ENCODE data around the gene HSP90AA1. TPM values are rescaled to one million over a fixed set of nuclear protein-coding genes. Genes with fewer than 3 reads are reported as not detected.

The HSP90AA1 gene
- total RNA-seq, 1 donor from 2014 or later: 120 TPM

- no peak for DNase-seq (ENCODE audit: low spot score in 2 of 2)
- TF ChIP-seq, protein P1, sequence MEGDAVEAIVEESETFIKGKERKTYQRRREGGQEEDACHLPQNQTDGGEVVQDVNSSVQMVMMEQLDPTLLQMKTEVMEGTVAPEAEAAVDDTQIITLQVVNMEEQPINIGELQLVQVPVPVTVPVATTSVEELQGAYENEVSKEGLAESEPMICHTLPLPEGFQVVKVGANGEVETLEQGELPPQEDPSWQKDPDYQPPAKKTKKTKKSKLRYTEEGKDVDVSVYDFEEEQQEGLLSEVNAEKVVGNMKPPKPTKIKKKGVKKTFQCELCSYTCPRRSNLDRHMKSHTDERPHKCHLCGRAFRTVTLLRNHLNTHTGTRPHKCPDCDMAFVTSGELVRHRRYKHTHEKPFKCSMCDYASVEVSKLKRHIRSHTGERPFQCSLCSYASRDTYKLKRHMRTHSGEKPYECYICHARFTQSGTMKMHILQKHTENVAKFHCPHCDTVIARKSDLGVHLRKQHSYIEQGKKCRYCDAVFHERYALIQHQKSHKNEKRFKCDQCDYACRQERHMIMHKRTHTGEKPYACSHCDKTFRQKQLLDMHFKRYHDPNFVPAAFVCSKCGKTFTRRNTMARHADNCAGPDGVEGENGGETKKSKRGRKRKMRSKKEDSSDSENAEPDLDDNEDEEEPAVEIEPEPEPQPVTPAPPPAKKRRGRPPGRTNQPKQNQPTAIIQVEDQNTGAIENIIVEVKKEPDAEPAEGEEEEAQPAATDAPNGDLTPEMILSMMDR (IDR thresholded peaks at IDR 0.05): no peak
- Histone ChIP-seq H3K36me3 (peaks cover 98 to 99% of the 10 kb centered on the region in 2 donors), H3K9me3 (no peaks in the 10 kb centered on the region), H3K27ac (no peak overlapping the region), H3K4me1 (no peaks in the 10 kb centered on the region), H3K4me3 (no peak overlapping the region), H3K27me3 (no peaks in the 10 kb centered on the region)
- intact Hi-C loops (cut with DNase I): no loop called here
Observed at GRCh38 chr14:102037686-102038085, 49.2 kb downstream of the HSP90AA1 start.

- TF ChIP-seq, protein P1 (IDR thresholded peaks at IDR 0.05): no peak
- H3K36me3 ChIP-seq: peaks cover 97 to 99% of the 10 kb centered on the region in 2 donors
- H3K4me3 ChIP-seq: no peak overlapping the region
- no peaks in the 10 kb centered on the region for H3K4me1 ChIP-seq
- H3K27me3 ChIP-seq: no peaks in the 10 kb centered on the region
- no peak for DNase-seq (ENCODE audit: low spot score in 2 of 2)
- intact Hi-C loops (cut with DNase I): no loop called here
- no peak overlapping the region for H3K27ac ChIP-seq
- H3K9me3 ChIP-seq: no peaks in the 10 kb centered on the region
Observed at GRCh38 chr14:102035914-102036313, 50.9 kb downstream of the HSP90AA1 start.

DNA sequence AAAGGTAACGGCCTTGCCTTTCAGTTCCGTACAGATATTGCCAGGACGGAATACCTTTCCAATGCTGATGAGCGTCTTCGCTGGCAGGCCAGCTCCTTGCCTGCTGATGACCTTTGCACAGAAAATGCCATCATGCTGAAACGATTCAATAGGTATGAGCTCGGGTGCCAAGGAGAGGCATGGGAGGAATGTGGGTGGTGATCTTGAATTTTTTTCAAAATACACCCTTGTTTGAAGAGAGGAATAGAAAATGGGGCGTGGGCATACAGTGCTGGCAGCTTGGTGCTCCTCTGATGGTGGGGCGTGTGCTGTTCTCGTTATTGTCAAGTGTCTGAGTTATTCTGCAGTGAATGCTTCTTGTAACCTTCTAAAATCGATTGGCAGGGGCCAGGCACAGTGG lies 52.5 kb downstream of the HSP90AA1 start:
- no peaks in the 10 kb centered on the region for H3K4me1 ChIP-seq
- H3K27ac ChIP-seq: no peak overlapping the region
- no peaks in the 10 kb centered on the region for H3K27me3 ChIP-seq
- peaks cover 97 to 99% of the 10 kb centered on the region in 2 donors for H3K36me3 ChIP-seq
- H3K9me3 ChIP-seq: no peaks in the 10 kb centered on the region
- no peak for DNase-seq (ENCODE audit: low spot score in 2 of 2)
- TF ChIP-seq, protein P1 (IDR thresholded peaks at IDR 0.05): no peak
- intact Hi-C loops (cut with DNase I): no loop called here
- no peak overlapping the region for H3K4me3 ChIP-seq

- H3K27ac ChIP-seq: no peak overlapping the region
- H3K36me3 ChIP-seq: peaks cover 97 to 99% of the 10 kb centered on the region in 2 donors
- intact Hi-C loops (cut with DNase I): no loop called here
- no peaks in the 10 kb centered on the region for H3K4me1 ChIP-seq
- no peaks in the 10 kb centered on the region for H3K27me3 ChIP-seq
- no peaks in the 10 kb centered on the region for H3K9me3 ChIP-seq
- TF ChIP-seq, protein P1 (IDR thresholded peaks at IDR 0.05): no peak
- DNase-seq (ENCODE audit: low spot score in 2 of 2): no peak
- no peak overlapping the region for H3K4me3 ChIP-seq
Observed at GRCh38 chr14:102033241-102033640, 53.6 kb downstream of the HSP90AA1 start.

Other genes starting within 250 kb of the HSP90AA1 start
- 577 TPM for gene DYNC1H1, start 122.5 kb downstream of the HSP90AA1 start, total RNA-seq
- 44.8 TPM for gene WDR20, start 52.9 kb upstream of the HSP90AA1 start, total RNA-seq
- gene MOK, start 218.1 kb upstream of the HSP90AA1 start, total RNA-seq: 17.6 TPM
- gene ZNF839, start 232.7 kb upstream of the HSP90AA1 start, total RNA-seq: 11.0 TPM

Data from ascending aorta (tissue), 2 donors.